H1 (cell line): Measurements from ENCODE around the gene INPP4A. TPM values are rescaled to one million over a fixed set of nuclear protein-coding genes. Genes with fewer than 3 reads are reported as not detected.
A peak's percentile ranks its signal among the peaks of the same experiment; 100 is the strongest.

ENCODE experiments used
- CTCF ChIA-PET: fragments of 300-600 bp; sonication (Branson Sonifier 250); formaldehyde crosslinking; loops from one replicate; lab custom pipeline; 2021; ENCODE audit not compliant: partially characterized antibody; lab: Charles Lee
- POLR2A ChIA-PET: fragments of 300-600 bp; sonication (Branson Sonifier 250); formaldehyde crosslinking; loops from one replicate; lab custom pipeline; 2021; ENCODE audit warnings: inconsistent platforms; ENCODE audit not compliant: partially characterized antibody; lab: Charles Lee
- DNase-seq, 2 experiments: peaks; one replicate each; pipeline versions ENCODE4 v3.0.0 to v3.0.0-alpha.2; 2010 to 2022; ENCODE audit warnings: low spot score in 2 of 2, low read depth in 1 of 2, mixed read lengths in 1 of 2
- FAIRE-seq: peaks from 2 replicates; lab custom pipeline; 2011; peaks lifted over from hg19 to GRCh38; lab: Jason Lieb, UNC
- H2AFZ ChIP-seq: 2 replicates; pipeline ENCODE4 v1.8.1; 2012; ENCODE audit warnings: low read length, inconsistent platforms
- H2AK5ac ChIP-seq: 2 replicates; pipeline ENCODE4 v1.6.1; 2013; ENCODE audit warnings: low read depth, low read length
- H2BK120ac ChIP-seq: replicated peaks from 2 replicates; pipeline ENCODE3; 2013; ENCODE audit warnings: low read depth, low read length, inconsistent platforms
- H2BK12ac ChIP-seq: 2 replicates; pipeline ENCODE4 v1.6.1; 2013; ENCODE audit warnings: low read depth, low read length
- H2BK15ac ChIP-seq: 2 replicates; pipeline ENCODE4 v1.6.1; 2013; ENCODE audit warnings: low read length
- H2BK20ac ChIP-seq: 2 replicates; pipeline ENCODE4 v1.6.1; 2013; ENCODE audit warnings: low read length
- H2BK5ac ChIP-seq: 2 replicates; pipeline ENCODE4 v1.6.1; 2013; ENCODE audit warnings: low read depth, low read length
- H3K14ac ChIP-seq: 2 replicates; pipeline ENCODE4 v1.6.1; 2013; ENCODE audit warnings: inconsistent platforms; ENCODE audit not compliant: insufficient read length
- H3K18ac ChIP-seq: 2 replicates; pipeline ENCODE4 v1.6.1; 2013; ENCODE audit warnings: low read length; ENCODE audit errors: extremely low read depth
- H3K23ac ChIP-seq: 2 replicates; pipeline ENCODE4 v1.6.1; 2013; ENCODE audit warnings: inconsistent platforms; ENCODE audit not compliant: insufficient read length
- H3K23me2 ChIP-seq: 2 replicates; pipeline ENCODE4 v1.6.1; 2013; ENCODE audit warnings: low read depth, low read length
- H3K27ac ChIP-seq: 2 replicates; pipeline ENCODE4 v1.6.1; 2011; ENCODE audit warnings: low read depth, low read length, inconsistent platforms
- H3K27me3 ChIP-seq, 4 experiments: replicated peaks in 1 of 4; 1 replicate in 1 of 4; 2 replicates in 3 of 4; pipeline versions ENCODE4 v1.6.1 to v1.8.1; 2011 to 2013; ENCODE audit warnings: low read length in 3 of 4, mild to moderate bottlenecking in 3 of 4, inconsistent platforms in 2 of 4, mixed read lengths in 2 of 4, moderate library complexity in 1 of 4; ENCODE audit not compliant: control insufficient read depth in 3 of 4, insufficient read depth in 3 of 4; ENCODE audit errors: extremely low read depth in 1 of 4
- H3K36me3 ChIP-seq, 4 experiments: 2 replicates each; pipeline versions ENCODE4 v1.6.1 to v1.8.1; 2011 to 2013; ENCODE audit warnings: mild to moderate bottlenecking in 4 of 4, low read length in 3 of 4, moderate library complexity in 2 of 4, control low read depth in 1 of 4, inconsistent platforms in 1 of 4; ENCODE audit not compliant: insufficient read depth in 4 of 4, control insufficient read depth in 2 of 4
- H3K4ac ChIP-seq: replicated peaks from 2 replicates; pipeline ENCODE3; 2013; ENCODE audit warnings: low read length, low read depth, mixed read lengths, inconsistent platforms; ENCODE audit not compliant: insufficient read length
- H3K4me1 ChIP-seq, 4 experiments: replicated peaks in 1 of 4; 1 replicate in 1 of 4; 2 replicates in 3 of 4; pipeline versions ENCODE4 v1.6.1 to v1.8.1; 2011 to 2013; ENCODE audit warnings: low read length in 3 of 4, inconsistent platforms in 2 of 4, mixed read lengths in 1 of 4; ENCODE audit not compliant: insufficient read depth in 4 of 4, control insufficient read depth in 3 of 4
- H3K4me2 ChIP-seq, 2 experiments: 2 replicates each; pipeline versions ENCODE4 v1.6.1 to v1.8.1; 2011 to 2013; ENCODE audit warnings: low read depth in 2 of 2, low read length in 2 of 2, control low read depth in 1 of 2, inconsistent platforms in 1 of 2, mild to moderate bottlenecking in 1 of 2; ENCODE audit not compliant: insufficient read depth in 1 of 2
- H3K4me3 ChIP-seq, 4 experiments: fragments of 200-600, 300-600 bp in 1 of 4; sonication (generic), shearing (Covaris generic), sonication (Bioruptor Twin) in 1 of 4; 2 replicates each; pipeline versions ENCODE4 v1.5.1 to v1.8.1; 2011 to 2016; ENCODE audit warnings: low read length in 4 of 4, low read depth in 3 of 4, control low read depth in 2 of 4, inconsistent platforms in 2 of 4, mild to moderate bottlenecking in 2 of 4, mixed read lengths in 1 of 4, moderate library complexity in 1 of 4; ENCODE audit not compliant: insufficient read depth in 2 of 4; ENCODE audit errors: extremely low read depth in 1 of 4
- H3K56ac ChIP-seq: replicated peaks from 2 replicates; pipeline ENCODE3; 2013; ENCODE audit warnings: low read depth, mild to moderate bottlenecking, mixed read lengths, low read length, inconsistent platforms; ENCODE audit not compliant: insufficient read length
- H3K79me1 ChIP-seq: 2 replicates; pipeline ENCODE4 v1.6.1; 2013; ENCODE audit warnings: low read depth, low read length, control low read depth
- H3K79me2 ChIP-seq, 2 experiments: 2 replicates each; pipeline versions ENCODE4 v1.6.1 to v1.8.1; 2012 to 2013; ENCODE audit warnings: low read length in 2 of 2, mild to moderate bottlenecking in 2 of 2, inconsistent platforms in 1 of 2; ENCODE audit not compliant: insufficient read depth in 2 of 2, control insufficient read depth in 1 of 2
- H3K9ac ChIP-seq, 4 experiments: replicated peaks in 1 of 4; 1 replicate in 1 of 4; 2 replicates in 3 of 4; pipeline versions ENCODE4 v1.6.1 to v1.8.1; 2011 to 2013; ENCODE audit warnings: low read depth in 3 of 4, low read length in 3 of 4, control low read depth in 2 of 4, mild to moderate bottlenecking in 2 of 4, moderate library complexity in 2 of 4, inconsistent platforms in 1 of 4; ENCODE audit errors: extremely low read depth in 1 of 4
- H3K9me3 ChIP-seq, 2 experiments: 2 replicates each; pipeline versions ENCODE4 v1.6.1 to v1.8.1; 2012 to 2013; ENCODE audit warnings: mild to moderate bottlenecking in 2 of 2, moderate library complexity in 2 of 2, control low read depth in 1 of 2, inconsistent platforms in 1 of 2, low read depth in 1 of 2, low read length in 1 of 2, mixed read lengths in 1 of 2; ENCODE audit not compliant: insufficient read depth in 2 of 2
- H4K20me1 ChIP-seq, 2 experiments: replicated peaks in 1 of 2; 2 replicates each; pipeline versions ENCODE3 to v1.8.1; 2011 to 2013; ENCODE audit warnings: inconsistent platforms in 2 of 2, low read length in 2 of 2, mild to moderate bottlenecking in 1 of 2; ENCODE audit not compliant: insufficient read depth in 2 of 2, control insufficient read depth in 1 of 2
- H4K5ac ChIP-seq: 2 replicates; pipeline ENCODE4 v1.6.1; 2013; ENCODE audit warnings: low read length, low read depth, mixed read lengths, inconsistent platforms; ENCODE audit not compliant: insufficient read length
- H4K8ac ChIP-seq: 2 replicates; pipeline ENCODE4 v1.8.0; 2013; ENCODE audit warnings: mild to moderate bottlenecking, moderate library complexity, low read length, inconsistent platforms; ENCODE audit not compliant: insufficient read depth; ENCODE audit errors: extremely low read depth
- H4K91ac ChIP-seq: replicated peaks from 2 replicates; pipeline ENCODE3; 2013; ENCODE audit warnings: low read length, mixed read lengths, inconsistent platforms; ENCODE audit not compliant: insufficient read length
- CTBP2 ChIP-seq: IDR thresholded peaks from 2 replicates; pipeline ENCODE4 v1.7.0; 2011; ENCODE audit warnings: borderline replicate concordance, mild to moderate bottlenecking, moderate library complexity, mixed read lengths, low read length; ENCODE audit not compliant: insufficient read depth, insufficient read length
- RAD21 ChIP-seq, 2 experiments: IDR thresholded peaks in 1 of 2; conservative IDR thresholded peaks in 1 of 2; 2 replicates each; pipeline ENCODE4 v1.6.1; 2011; ENCODE audit warnings: low read depth in 2 of 2, low read length in 2 of 2, improper control_type of control experiment in 1 of 2, inconsistent platforms in 1 of 2, mild to moderate bottlenecking in 1 of 2, moderate library complexity in 1 of 2
- WGBS, 2 experiments: shearing (Covaris generic) in 1 of 2; methylation state at CpG; one replicate each; pipeline versions ENCODE4 v1.1.6 to v1.1.7; 2013 to 2015; ENCODE audit warnings: low lambda C conversion rate in 2 of 2, mixed read lengths in 2 of 2, inconsistent platforms in 1 of 2, low coverage in 1 of 2, missing lambda C conversion rate in 1 of 2; ENCODE audit not compliant: insufficient replicate concordance in 2 of 2, insufficient coverage in 1 of 2, insufficient read length in 1 of 2; ENCODE audit errors: extremely low coverage in 1 of 2, missing lambda C conversion rate in 1 of 2; 5-methylcytosine and 5-hydroxymethylcytosine counted together
- long read RNA-seq, 2 experiments: library from RNA in 1 of 2; library from capped mRNA in 1 of 2; stranded (forward); transcript quantifications; one replicate each; pipeline ENCODE4 v2.0.0, GENCODE V29; 2021; ENCODE audit warnings: inconsistent platforms in 1 of 2
- polyA minus RNA-seq, 3 experiments: library from RNA; depleted of rRNA, polyadenylated mRNA; stranded (reverse); fragments of >200 nt; gene quantifications; 1 replicate in 2 of 3; 2 replicates in 1 of 3; pipeline ENCODE4 v1.2.3, GENCODE V29; 2011
- polyA plus RNA-seq, 7 experiments: library from polyadenylated mRNA; depleted of rRNA in 3 of 7; stranded (reverse) in 5 of 7; unstranded in 2 of 7; fragments of >200 nt in 5 of 7; fragments of 200-250 nt in 2 of 7; gene quantifications; 1 replicate in 5 of 7; 2 replicates in 1 of 7; 4 replicates in 1 of 7; pipeline versions ENCODE4 v1.2.1 to v1.2.3, GENCODE V29; 2011 to 2013; ENCODE audit warnings: missing spikeins in 2 of 7, mixed read lengths in 2 of 7
- total RNA-seq: library from RNA; stranded (reverse); fragmentation: NEBNext Ultra II Directional; extraction: Animal tissue kit (Norgen Biotek cat#: 25700); gene quantifications from 2 replicates; pipeline ENCODE4 v1.2.1, GENCODE V29; 2021

INPP4A gene
- total RNA-seq (34.3 and 36.4 TPM in 2 replicates), polyA plus RNA-seq (2011; rRNA removed) (25.6 and 38.6 TPM in 2 replicates), polyA minus RNA-seq (2011; rRNA and poly(A)+ RNA removed) (112 and 124 TPM in 2 replicates)
- 32.2 TPM for polyA plus RNA-seq (2011; cell fraction: cytosol; rRNA removed)
- 100 TPM for polyA plus RNA-seq (2011; cell fraction: nucleus; rRNA removed)
- polyA plus RNA-seq (2012, experiment 1 of 2) = 21.4 to 36.6 TPM (median 30.9 TPM) in 4 replicates
- 5.1 TPM for polyA plus RNA-seq (2012, experiment 2 of 2)
- polyA plus RNA-seq (2013, experiment 1 of 2) = 8.9 TPM
- 8.7 TPM for polyA plus RNA-seq (2013, experiment 2 of 2)
- 55.2 TPM for polyA minus RNA-seq (2011; cell fraction: cytosol; rRNA and poly(A)+ RNA removed)
- polyA minus RNA-seq (2011; cell fraction: nucleus; rRNA and poly(A)+ RNA removed) = 97.0 TPM
- long read RNA-seq, experiment 1, partial matches to known transcripts = 2 of 18 reads
- long read RNA-seq, experiment 1, other reads (novel, unspliced or antisense) = 15 of 18 reads
- long read RNA-seq, experiment 2, partial matches to known transcripts = 1 of 3 reads
- long read RNA-seq, experiment 2, other reads (novel, unspliced or antisense) = 2 of 3 reads

DNA sequence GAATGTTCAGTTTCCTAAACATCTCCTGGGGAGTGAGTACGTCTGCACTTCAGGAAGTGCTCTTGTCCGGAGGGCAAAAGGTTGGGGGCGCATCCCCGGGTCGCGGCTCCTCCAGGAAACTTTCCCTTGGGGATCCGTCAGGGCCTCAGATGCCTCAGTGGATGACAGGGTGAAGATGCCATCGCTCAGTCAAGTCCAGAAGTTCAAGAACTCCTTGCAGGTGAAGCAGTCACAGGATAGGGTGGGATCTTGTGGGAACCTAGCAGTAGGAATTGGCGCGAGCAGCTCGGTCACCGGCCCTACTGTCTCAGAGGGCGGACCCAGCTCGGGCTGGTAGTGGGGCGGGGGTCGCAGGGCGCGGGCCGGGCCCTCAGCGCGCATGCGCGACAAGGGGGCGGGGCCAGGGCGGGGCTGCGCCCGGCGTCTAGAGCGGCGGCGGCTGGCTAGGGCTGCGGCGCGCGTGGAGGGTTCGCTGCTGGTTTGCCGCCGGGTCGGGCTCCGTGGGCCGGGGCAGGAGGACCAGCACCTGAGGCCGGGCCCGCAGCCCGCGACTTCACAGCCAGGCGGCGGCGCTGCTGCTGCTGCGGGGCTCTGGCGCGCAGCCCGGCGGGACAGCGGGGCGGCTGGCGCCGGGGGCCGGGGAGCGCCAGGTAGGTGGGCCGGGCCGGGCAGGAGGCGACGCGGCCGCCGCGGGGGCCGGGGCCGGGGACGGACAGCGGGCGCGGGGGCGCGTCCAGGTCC, at the start of gene INPP4A:
INPP4A (plus strand) TSS at position 423 of the 741 bp plus-strand sequence. CDS start 75,191 bp downstream, outside the sequence.
- Histone ChIP-seq H3K56ac (no peak within 1 kb of the TSS), H3K23ac (no peak within 1 kb of the TSS), H3K27me3 (no peaks in the 10 kb centered on the region), H3K79me2 (peaks cover 4 to 44% of the 10 kb centered on the region in 2 experiments), H4K8ac (peak within 1 kb of the TSS; percentile 73; the same call in 1 of the 2 replicates), H3K18ac (peak within 1 kb of the TSS; percentile 75; the same call in 1 of the 2 replicates), H3K9me3 (peaks cover 0 to 2% of the 10 kb centered on the region in 2 experiments; a peak in 1 of 4 replicates), H2AFZ (peak within 1 kb of the TSS; percentile 99), H2BK120ac (no peak within 1 kb of the TSS), H2BK12ac (no peak within 1 kb of the TSS), H3K4me2 (peak within 1 kb of the TSS; percentile 85), H3K79me1 (peaks cover 8% of the 10 kb centered on the region), H3K27ac (no peak within 1 kb of the TSS), H3K4ac (no peak within 1 kb of the TSS), H4K20me1 (peaks cover 4 to 11% of the 10 kb centered on the region in 2 experiments), H3K23me2 (peaks cover 8% of the 10 kb centered on the region), H3K4me1 (peaks cover 0 to 23% (median 19%) of the 10 kb centered on the region in 4 experiments; a peak in 6 of 7 replicates), H4K5ac (peak within 1 kb of the TSS; percentile 14), H4K91ac (no peak within 1 kb of the TSS), H2BK5ac (no peak within 1 kb of the TSS), H3K4me3 (peak within 1 kb of the TSS; percentile 64 to 94 (median 80)), H2AK5ac (no peak within 1 kb of the TSS), H3K9ac (peak within 1 kb of the TSS; percentile 36 to 91 (median 48)), H3K14ac (no peak within 1 kb of the TSS), H3K36me3 (no peaks in the 10 kb centered on the region), H2BK20ac (no peak within 1 kb of the TSS), H2BK15ac (no peak within 1 kb of the TSS)
- ChIA-PET POLR2A (interaction anchor here (1.1 kb wide), 1 partner anchor 9 kb away, joined by 4 read pairs; no protein-coding TSS in a partner anchor), CTCF (interaction anchor here (0.5 to 1.9 kb wide), 2 partner anchors 13 to 669 kb away, joined by 3 to 4 read pairs; no protein-coding TSS in a partner anchor)
- DNase-seq = peak in 1 of 2 experiments; percentile 90
- FAIRE-seq = no peak
- 5% methylated on average over 25 of the region's 75 CpGs; no CpG with 5 or more reads in 1 of the 2 experiments for WGBS, 2 experiments
- TF ChIP-seq RAD21 (IDR thresholded peaks at IDR 0.05 in 1 of 2, conservative IDR thresholded peaks at IDR 0.05 in 1 of 2; ENCODE audit: low read depth in 2 of 2, low read length in 2 of 2) (peak in 1 of 2 experiments; percentile 36; a peak in 1 of 4 replicates), CTBP2 (no peak)
